Stimulated activated CD8-positive, alpha-beta memory T cell treated with anti-CD3 and anti-CD28 coated beads, Interleukin-15, amount 100 ng/mL, for 4 hours (primary cell): ENCODE data around the gene HHIP.

Experiments used
- DNase-seq, 2 donors: peaks; one replicate each; pipeline ENCODE4 v3.0.0-alpha.2; 2020; ENCODE audit warnings: low read depth in 2 of 2

HHIP gene

GRCh38 chr4:144645631-144646522 is at the start of gene HHIP:
TSS of gene HHIP (plus strand) at chr4:144646156. CDS start at chr4:144646676, 520 bp downstream.
- DNase-seq: no peak

- DNase-seq: no peak
These were observed 48.8 kb upstream of the HHIP start for GRCh38 chr4:144597171-144597570.

GRCh38 chr4:144599621-144600020 is 46.3 kb upstream of the HHIP start:
- DNase-seq: no peak

GRCh38 chr4:144611850-144612249 is 34.1 kb upstream of the HHIP start:
- no peak for DNase-seq

GRCh38 chr4:144614850-144615585 is 30.9 kb upstream of the HHIP start:
- no peak for DNase-seq

- DNase-seq: no peak
These were observed 24.3 kb upstream of the HHIP start for GRCh38 chr4:144621681-144622080.

GRCh38 chr4:144627663-144628076 is 18.3 kb upstream of the HHIP start:
- DNase-seq: no peak

GRCh38 chr4:144633215-144633614 is 12.7 kb upstream of the HHIP start:
- no peak for DNase-seq

GRCh38 chr4:144634978-144635747 is 10.8 kb upstream of the HHIP start:
- no peak for DNase-seq

GRCh38 chr4:144644368-144645101 is 1.4 kb upstream of the HHIP start:
- no peak for DNase-seq

GRCh38 chr4:144645102-144645630 is 790 bp upstream of the HHIP start:
- DNase-seq: no peak

- DNase-seq: no peak
These were observed 653 bp downstream of the HHIP start for GRCh38 chr4:144646523-144647094.

GRCh38 chr4:144647095-144647561 is 1.2 kb downstream of the HHIP start:
- DNase-seq: no peak

GRCh38 chr4:144647590-144647989 is 1.6 kb downstream of the HHIP start:
- DNase-seq: no peak

- no peak for DNase-seq
These were observed 2.1 kb downstream of the HHIP start for GRCh38 chr4:144648042-144648441.

GRCh38 chr4:144649646-144650045 is 3.7 kb downstream of the HHIP start:
- no peak for DNase-seq

- no peak for DNase-seq
These were observed 4.5 kb downstream of the HHIP start for GRCh38 chr4:144650311-144651005.

- no peak for DNase-seq
These were observed 8.0 kb downstream of the HHIP start for GRCh38 chr4:144653781-144654545.

GRCh38 chr4:144655491-144655890 is 9.5 kb downstream of the HHIP start:
- DNase-seq: no peak
